Measurements from ENCODE around the gene SYT12.
"Not testable (repeated sequence)": the region's sequence is repeated elsewhere in the genome, so short reads cannot be mapped to it uniquely, and the experiment has no call there.

The SYT12 gene

DNA sequence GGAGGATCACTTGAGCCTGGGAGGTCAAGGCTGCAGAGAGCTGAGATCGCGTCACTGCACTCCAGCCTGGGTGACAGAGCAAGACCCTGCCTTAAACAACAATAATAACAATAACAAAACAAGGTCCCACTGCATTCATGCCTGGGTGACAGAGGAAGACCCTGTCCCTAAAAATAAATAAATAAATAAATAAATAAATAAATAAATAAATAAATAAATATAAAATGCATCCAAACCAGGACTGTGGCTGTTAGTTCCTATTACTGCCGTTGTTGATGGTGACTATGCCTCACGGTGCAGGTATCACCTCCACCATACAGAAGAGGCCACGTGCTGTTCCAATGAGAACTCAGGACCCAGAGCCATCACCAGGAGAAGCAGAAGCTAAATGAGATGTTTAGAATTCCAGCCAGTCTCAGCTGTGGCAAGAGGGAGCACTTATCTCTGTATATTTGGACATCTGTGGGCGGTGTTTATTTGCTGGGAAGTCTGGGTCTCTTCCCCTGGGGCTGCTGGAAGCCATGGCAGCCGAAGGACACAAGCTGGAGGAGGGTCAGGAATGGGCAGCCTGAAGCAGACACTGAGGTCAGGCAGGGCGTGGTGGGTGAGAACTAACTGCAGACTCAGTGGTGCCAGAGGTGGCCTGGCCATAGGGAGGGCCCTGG, 26.2 kb upstream of the SYT12 start:
- DNase-seq: no peak

DNA sequence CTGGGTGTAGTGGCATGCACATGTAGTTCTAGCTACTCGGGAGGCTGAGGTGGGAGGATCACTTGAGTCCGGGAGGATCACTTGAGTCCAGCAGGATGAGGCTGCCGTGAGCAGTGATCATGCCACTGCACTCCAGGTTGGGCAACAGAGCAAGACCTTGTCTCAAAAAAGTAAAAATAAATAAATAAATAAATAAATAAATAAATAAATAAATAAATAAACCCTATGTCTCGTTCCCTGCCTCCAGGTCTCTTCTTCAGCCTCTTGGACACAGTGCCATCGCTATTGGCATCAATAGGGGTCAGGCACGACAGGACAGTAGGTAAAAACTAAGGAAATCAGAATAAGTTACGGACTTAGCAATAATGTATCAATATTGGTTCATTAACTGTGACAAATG, 23.4 kb upstream of the SYT12 start:
- DNase-seq: no peak

DNA sequence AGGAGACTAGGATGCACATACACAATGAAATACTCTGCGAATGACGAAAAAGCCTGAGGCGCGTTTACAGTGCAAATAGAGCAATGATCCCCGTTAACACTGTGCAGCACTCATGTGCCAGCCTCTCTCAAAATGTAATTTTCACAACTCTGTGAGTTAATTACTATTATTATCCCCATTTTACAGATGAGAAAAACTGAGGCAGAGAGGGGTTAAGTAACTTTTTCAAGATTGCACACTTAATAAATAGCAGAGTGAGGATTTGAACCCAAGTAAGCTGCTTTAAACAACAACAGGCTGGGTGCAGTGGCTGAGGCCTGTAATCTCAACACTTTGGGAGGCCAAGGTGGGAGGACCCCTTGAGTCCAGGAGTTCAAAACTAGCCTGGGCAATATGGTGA, 21.6 kb upstream of the SYT12 start:
- DNase-seq: no peak

DNA sequence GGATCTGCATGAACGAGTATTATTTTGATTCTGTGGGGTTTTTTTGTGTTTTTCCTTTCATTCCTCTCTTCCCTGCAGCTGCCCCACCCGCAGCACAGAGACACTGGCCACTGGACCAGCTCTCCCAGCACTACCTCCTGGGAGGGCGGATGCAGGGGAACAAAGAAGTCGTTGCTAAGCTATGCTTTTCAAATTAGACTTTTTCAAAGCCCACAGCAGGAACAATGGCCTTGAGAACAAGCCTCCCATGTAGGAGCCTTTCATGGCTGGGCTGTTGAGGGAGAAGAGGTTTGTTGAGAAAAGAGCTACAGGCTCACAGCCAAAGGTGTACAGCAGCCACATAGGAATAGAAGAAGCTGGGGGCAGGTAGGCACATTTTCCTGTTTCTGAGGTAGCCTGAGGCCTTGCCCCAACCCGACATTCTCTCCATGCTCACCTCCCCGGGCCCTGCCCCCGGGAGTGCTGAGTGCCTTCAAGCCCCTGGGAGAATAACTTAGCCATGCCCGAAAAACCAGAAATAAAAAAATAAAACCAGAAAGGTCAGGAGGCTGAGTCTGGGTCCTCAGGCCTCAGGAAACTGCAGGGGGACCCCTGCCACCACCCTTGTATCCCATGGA, 20.5 kb upstream of the SYT12 start:
- DNase-seq: no peak

DNA sequence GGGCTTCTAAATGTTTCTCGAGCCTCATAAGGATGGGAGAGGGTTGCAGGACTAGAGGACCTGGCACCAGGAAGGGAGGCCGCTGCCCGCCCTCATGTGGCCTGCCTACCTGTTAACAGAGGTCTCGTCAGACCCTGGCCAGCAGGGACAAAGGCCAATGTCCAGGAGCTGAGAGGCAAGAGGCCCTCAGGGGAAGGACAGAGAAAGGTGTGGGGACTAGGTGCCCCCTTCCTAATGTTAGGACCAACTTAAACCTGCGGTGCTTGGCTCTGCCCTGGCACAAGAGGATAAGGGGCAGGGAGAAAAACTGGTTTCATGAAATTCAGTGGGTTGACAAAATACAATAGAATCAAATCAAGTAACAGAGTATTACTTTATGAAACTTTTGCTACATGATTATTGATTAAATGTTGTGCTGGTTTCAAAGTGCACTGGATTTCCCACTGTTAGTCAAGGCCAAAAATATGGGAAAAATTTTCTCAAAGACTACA, 20.0 kb upstream of the SYT12 start:
- no peak for DNase-seq

DNA sequence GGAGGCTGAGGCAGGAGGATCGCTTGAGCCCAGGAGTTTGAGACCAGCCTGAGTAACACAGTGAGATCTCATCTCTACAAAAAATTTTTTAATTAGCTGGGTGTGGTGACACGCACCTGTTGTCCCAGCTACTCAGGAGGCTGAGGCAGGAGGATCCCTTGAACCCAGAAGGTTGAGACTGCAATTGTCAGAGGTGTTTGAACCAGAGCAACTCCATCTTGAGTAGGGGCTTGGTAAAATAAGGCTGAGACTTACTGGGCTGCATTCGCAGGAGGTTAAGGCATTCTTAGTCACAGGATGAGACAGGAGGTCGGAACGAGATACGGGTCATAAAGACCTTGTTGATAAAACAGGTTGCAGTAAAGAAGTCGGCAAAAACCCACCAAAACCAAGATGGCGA, 17.7 kb upstream of the SYT12 start:
- DNase-seq: not testable (repeated sequence)

DNA sequence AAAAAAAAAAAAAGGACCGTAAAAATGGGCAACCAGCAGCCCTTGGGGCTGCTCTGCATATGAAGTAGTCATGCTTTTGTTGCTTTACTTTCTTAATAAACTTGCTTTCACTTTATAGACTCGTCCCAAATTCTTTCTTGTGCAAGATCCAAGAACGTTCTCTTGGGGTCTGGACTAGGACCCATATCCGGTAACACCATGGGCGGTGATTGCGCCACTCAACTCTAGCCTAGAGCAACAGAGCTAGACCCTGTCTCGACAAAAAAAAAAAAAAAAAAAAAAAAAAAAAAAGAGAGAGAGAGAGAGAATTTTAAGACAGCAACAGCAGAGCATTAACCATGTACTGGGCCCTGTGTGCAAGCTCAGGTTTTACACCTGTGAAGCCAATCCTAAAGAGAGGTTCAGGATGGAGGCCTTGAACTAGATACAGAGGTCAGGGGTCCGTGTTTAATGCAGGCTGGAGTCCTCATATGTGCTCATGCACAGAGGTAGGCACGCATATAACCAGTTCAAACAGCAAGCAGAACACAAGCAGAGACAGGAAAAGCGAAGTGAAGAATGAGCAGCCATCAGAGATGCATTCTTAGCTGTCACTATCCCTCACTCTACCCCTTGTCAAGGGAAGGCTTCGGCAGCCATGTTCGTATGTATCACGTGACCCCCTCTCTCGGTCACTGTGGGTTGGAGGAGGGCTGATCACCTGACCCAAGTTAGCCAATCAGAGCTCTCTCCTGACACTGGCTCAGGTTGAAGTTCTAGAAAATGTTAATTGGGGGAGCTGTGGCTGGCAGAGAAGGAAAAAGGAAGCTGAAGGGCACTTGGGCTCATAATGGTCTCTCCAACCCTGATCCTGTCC, 16.7 kb upstream of the SYT12 start:
- DNase-seq: no peak

DNA sequence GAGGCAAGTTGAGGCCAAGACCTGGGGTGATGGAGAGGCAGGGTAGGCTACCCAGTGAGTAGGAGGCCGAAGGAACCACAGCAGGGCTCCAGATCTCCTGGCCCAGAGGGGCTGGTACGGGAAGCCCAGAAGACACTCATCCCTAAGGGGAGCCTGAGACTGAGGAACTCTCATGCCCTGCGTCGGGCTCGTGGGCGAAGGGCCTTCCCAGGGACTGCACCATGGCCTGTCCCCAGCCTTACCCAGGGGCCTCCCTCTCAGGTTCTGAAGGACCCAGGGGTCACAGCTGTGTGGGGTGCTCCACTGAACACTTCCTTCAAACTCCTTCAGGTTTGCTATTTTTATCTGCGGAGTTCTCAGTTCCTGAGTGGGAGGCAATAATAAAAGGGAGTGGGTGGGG, 15.8 kb upstream of the SYT12 start:
- DNase-seq: no peak

DNA sequence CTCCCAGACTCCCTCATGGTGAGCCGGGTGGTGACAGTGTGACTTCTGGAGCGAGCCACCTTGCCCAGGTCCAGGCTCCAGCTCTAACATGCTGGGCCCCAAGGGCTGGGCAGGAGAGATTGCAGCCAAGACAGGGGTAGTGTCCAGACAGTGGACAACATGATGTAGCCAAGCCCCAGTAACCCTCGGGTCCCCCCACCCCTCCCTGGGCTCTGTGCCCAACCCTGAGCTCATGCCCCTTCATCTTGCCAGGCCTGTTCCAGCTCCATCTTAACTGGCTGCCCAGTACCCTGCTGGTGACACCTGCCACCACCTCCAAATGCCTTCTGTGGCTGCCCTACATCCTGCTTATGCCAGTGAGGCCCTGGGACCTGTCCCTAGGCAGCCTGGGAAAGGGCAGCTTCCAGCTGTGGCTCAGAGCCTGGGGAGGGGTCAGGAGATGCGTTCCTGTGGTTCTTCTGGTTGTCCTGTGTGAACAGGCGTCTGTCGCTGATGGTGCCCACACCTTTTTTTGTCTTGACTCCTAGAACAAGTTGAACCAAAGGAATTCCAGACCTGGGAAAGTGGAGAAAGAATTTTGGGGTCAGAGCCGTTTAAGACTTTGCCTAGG, 12.5 kb upstream of the SYT12 start:
- no peak for DNase-seq

DNA sequence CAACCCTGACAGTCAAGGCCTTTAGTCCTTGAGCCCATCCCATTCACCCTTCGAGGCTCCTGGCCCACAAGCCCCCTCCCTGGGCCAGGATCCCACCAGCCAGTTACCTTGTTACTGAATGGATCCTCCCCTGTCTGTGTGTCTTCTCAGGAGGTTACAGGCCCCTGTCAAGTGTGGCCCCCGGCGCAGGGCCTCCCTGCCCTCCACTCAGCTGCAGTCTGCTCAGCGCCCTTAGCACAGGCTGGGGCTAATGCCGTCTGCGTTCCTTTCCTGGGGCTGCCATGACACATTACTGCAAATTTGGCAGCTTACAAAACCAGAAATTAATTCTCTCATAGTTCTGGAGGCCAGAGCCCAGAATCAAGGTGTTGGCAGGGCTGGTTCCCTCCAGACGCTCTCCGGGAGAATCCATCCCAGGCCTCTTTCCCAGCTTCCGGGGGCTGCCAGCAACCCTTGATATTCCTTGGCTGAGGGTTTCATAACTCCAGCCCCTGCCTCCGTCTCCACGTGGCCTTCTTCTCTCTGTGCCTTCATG, 9.4 kb upstream of the SYT12 start:
- no peak for DNase-seq

DNA sequence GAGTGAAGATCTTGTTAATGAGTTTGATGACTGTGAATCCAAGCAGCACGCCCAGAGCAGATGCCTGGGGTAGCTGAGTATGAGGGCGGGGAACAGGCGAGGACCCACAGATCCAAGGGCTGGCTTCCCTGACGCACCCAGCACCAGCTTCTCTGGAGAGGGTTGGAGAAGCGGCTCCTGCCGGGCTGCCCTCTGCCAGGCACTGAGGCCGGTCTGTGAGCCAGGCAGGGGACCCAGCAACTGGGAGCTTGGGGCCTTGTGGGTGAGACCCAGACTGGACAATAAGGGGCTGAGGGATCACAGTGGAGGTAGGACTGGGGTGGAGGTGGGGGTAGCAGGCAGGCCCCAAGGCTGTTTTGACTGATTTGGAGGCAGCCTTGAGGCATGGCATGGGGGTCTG, 8.6 kb upstream of the SYT12 start:
- no peak for DNase-seq

DNA sequence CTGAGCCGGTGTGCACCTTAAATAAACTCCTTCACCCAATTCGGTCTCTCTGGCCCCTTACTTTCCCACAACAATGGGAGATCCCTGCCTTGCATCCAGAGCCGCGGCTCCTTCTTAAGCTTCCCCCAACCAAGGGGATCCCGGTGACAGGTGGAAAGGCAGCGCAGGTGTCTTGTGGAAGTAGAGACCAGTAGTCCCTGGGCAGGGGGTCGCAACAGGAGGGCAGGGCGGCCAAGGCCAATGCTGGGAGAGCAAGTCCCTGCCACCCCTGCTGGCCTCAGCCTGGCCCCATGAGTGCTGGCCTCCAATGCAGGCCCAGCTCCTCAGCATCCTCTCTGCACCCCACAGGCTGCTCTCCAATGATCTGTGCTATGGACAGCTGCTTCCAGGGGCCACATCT, 7.9 kb upstream of the SYT12 start:
- DNase-seq: no peak

DNA sequence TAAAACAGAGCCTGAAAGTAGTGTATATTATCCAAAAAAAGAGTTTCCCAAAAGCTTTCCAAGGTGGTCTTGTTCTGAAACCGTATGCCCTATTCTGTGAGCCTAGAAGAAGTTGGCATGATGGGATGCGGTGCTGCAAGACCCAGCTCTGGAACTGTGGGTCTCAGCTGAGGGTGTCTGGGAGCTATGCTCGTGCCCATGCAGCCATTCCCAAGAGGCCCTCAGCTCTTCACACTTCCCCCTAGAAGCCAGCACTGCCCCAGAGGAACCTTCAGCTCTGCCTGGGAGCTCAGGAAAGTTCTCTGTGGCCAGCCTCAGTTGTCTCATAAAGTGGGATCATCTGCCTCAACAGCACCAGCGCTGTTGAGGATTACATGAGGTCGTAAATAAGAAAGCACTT, 6.4 kb upstream of the SYT12 start:
- no peak for DNase-seq

DNA sequence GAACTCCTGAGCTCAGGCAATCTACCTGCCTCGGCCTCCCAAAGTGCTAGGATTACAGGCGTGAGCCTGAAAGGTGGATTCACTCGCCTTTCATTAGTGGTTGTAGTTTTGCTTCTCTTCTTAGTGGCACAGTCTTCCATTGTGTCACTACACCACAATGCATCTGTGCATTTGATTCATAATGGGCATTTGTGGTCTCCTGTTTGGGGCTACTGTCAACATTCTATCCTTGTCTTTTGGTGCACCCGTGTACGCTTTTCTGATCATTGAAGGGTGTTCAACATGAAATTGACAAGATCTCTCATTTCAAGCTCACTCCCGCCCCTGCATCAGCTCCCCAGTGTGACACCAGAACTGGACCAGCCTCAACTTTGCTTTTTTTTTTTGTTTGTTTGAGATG, 2.0 kb upstream of the SYT12 start:
- no peak for DNase-seq

DNA sequence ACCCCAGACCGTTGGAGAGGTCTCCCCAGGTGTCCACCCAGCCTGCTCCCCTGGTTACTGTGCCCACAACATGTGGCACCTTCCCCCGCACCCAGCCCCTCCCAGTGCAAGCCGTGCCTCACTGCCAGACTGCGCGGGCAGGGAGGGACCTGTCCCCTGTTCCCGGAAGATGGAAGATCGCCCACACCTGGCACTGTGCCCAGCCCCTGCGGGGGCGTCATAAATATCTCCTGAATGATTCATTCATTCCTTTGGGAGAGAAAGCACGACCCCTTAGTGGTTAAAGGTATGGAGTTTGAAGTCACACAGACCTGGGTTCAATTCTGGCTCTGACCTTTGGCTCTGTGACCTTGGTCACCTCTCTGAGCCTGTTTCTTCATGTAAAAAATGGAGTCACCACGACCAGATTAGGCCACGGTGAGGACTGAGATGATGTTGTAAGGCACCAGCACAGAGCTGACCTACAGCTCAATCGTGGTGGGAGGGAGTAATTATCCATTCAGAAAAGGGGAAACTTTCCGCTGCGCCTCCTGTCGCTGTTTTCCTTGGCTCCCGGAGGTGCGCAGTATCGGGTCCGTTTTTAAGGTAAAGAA, 497 bp upstream of the SYT12 start:
- DNase-seq: peak; percentile 54

DNA sequence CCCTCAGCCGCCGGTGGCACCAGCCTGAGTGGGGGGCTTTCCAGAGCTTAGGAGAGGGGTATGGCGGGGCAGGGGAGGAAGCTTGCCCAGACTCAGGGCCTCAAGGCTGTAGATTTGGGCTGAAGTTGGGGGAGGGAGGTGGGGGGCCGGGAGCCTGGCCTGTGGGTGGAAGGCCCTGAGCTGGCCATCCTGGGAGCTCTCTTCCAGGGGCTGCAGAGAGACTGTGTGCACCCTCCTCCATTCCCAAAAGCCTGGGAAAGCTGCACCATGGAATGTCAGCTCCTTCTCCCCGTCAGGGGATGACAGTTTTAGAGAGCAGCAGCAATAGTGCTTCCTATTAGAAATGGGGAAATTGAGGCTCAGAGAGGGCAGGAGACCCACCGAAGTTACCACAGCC, 1.0 kb downstream of the SYT12 start:
- no peak for DNase-seq

DNA sequence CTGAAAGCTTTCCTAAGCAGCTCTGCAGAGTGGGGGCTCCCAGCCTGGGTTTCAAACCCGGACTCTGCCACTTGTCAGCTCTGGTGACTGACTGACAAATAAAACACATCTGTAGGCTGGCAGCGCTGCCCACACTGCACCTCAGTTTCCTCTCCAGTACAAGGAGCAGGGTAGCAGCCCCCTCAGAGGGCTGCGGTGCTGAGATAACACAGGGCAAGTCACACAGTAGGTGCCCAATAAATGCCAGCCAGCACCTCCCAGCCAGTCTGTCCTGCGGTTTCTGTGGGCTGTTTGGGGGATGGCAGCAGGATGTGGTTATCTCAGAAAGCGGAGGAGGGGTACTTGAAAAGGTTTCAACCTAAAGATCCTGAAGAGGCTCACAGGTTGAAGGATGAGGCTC, 1.5 kb downstream of the SYT12 start:
- DNase-seq: no peak

DNA sequence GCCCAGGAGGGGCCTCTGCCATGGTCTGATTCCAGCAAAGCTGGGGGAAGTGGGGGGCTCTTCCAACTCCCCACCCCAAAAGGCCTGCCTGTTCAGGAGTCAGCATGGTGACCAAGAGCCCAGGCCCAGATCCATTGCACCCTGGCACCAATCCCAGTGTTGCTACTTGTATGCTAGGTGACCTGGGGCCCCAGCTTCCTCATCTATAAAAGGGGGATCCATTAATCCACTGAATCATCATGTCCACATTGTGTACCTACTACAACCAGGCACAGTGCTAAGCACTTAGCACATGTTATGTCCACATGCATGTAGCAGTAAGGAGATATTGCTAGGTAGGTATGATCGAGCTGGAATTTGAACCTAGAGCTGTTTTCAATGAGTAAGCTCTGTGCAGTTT, 2.0 kb downstream of the SYT12 start:
- no peak for DNase-seq

DNA sequence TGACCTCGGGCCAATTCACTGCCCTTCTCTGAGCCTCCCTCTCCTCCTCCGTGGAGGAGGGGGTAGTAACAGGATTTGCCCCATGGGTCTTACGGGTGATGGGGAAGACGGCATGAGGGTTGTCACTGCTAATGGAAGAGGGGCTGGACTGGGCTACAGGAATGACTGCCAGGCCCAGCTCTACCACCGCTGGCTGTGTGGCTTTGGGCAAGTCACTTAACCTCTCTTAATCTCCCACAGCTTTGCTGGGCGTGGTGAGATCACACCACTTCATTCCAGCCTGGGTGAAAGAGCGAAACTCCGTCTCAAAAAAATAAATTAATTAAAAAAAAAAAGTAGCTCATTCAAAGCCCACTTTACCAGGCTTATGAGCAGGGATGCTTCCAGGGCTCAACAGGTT, 2.8 kb downstream of the SYT12 start:
- DNase-seq: no peak

DNA sequence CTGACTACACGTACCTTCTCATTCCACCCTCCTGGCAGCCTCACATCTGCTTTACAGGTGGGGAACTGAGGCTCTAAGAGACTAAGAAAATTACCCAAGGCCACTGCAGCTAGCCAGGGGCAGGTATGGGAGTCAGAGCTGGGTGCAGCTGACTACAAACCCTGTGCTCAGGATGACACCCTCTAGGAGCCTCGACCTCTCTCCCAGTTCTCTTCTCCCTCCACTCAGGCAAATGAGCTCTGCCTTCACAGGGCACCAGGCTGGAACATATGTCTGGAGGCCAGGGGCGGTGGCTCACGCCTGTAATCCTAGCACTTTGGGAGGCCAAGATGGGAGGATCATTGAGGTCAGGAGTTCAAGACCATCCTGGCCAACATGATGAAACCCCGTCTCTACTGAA, 4.0 kb downstream of the SYT12 start:
- DNase-seq: no peak

DNA sequence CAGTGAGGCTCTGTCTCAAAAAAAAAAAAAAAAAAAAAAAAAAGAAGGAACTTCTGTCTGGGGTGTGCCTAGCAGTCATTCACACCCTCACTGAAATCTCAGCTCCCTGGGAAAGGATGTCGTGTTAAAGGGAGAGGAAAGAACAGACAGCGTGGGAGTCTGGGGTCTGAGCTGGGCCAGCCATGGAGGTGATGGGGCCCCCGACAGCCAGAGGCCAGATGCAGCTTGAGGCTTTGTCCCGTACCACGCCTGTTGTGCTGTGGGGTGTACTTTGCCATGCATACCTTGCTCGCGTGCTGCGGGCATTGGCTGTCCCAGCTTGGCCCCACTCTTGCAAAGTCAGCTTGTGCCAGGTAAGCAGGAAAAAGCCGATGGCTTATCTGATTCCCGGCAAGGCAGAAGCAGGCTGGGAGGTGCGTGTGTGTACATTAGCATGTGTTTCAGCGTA, 4.6 kb downstream of the SYT12 start:
- DNase-seq: no peak

DNA sequence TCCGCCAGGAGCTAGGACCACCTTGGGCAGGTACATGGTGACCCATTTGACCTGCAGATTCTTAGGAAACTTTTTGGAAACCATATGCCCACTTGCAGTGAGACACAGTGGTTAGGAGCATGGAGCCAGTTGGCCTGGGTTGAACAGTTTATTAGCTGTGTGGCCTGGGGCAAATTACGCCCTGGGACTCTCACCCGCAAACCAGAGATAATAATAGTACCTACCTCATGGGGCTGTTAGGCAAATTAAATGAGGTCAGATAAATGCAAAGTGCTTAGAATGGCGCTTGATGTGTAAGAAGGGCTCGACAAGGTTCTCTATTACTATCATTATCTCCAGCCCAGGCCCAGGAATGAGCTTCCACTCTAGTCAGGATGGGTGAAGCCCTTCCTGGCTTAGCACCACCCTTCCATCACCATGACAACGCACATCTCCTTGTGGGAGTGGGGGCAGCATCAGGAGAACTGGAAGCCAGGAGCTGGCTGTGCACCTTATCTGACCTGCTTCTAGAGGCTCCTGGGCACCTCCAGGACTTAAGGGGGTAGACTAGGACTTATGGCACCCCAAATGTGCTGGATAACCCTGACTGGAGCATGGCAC, 5.1 kb downstream of the SYT12 start:
- DNase-seq: no peak

DNA sequence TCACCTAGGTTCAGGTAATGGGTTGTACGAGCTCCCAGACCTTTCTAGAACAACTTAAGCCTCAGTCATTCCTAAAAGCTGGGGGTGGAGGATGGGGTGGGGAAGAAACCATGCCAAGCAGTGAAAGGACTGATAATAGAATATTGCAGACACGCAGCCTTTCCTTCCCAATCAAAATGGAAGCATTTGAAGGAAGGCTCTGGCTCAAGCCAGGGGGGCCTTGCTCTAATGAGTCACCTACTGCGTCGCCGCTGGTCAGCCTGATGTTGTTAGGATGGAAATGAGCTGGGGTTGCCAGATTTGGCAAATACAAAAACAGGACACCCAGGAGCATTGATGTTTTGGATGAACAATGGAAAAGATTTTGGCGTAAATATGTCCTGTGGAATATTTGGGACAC, 6.2 kb downstream of the SYT12 start:
- no peak for DNase-seq

Data from kidney glomerular epithelial cell (primary cell).